TTC549 (cell line): ENCODE results near the gene CRISPLD2.

Experiments
- FAIRE-seq: peaks from 2 replicates; lab custom pipeline; 2012; peaks lifted over from hg19 to GRCh38; lab: Jason Lieb, UNC

Gene CRISPLD2

DNA sequence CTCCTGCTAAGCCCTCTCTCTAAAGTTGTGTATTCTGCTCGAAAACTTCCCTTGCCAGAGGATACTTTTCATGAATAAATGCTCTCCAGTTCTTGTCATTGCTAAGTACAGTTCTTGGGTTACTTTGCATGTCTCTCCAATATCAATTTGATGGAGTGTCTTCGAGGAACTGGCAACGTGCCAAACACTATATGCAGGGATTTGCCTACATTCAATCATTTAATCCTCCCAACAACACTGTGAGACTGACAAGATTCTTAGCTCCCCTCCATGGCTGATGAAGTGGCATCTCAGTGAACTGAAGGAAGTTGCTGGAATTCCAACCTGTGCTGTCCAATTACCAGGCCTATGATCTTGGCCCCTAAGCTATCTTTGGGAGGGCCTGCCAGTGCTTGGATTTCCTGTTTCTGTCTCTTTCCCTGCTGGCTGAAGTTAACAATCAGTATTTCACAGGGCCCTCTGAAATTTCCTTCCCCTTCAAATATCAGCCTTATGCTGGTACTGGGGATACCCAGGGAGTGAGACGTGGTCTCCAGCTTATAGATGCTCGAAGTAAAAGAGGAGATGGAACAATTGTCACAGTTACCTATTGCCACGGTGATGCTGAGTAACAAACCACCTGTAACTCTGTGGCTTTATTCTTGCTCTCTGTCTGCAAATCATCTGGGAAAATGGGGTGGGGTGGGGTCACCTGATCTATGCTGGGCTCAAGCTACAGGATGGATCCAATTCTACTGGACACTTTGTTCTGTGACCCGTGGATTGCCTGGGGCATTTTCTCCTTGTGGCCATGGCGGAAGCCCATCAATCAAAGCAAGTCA is 19.4 kb upstream of the CRISPLD2 start:
- FAIRE-seq = no peak

DNA sequence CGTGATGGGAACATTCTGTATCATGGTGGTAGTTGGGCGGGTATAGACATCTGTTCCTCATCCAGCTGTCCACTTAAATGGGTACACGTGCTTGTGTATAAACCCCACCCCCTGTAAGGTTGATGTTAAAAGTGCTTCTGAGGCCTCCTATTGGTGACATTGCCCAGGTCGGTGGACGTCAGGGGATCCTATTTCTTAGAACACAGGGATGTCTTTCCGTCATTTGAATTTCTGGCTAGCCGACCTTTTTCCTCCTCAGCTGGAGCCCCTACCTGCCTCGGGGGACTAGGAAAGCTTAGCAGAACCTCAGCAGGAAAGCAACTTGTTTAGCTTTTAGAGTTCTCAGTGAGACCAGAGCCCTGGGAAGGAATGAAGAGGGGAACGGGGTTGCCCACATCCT is 16.6 kb upstream of the CRISPLD2 start:
- no peak for FAIRE-seq

DNA sequence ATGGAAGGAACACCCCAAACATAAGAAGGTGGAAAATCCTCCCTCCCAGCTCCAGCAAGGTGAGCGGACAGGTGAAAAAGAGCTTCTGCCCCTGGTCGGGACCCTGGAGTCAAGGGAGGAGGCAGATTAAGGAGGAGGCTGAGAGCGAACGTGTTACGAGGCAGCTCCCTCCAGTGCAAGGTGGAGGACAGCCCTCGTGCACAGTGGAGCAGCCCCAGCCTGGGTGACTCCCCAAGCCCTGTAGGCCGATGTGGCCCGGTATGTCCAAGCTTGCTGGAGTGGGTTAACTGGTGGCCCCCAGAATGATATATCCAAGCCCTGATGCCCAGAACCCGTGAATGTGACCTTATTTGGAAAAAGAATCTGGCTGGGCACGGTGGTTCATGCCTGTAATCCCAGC is 15.5 kb upstream of the CRISPLD2 start:
- no peak for FAIRE-seq

DNA sequence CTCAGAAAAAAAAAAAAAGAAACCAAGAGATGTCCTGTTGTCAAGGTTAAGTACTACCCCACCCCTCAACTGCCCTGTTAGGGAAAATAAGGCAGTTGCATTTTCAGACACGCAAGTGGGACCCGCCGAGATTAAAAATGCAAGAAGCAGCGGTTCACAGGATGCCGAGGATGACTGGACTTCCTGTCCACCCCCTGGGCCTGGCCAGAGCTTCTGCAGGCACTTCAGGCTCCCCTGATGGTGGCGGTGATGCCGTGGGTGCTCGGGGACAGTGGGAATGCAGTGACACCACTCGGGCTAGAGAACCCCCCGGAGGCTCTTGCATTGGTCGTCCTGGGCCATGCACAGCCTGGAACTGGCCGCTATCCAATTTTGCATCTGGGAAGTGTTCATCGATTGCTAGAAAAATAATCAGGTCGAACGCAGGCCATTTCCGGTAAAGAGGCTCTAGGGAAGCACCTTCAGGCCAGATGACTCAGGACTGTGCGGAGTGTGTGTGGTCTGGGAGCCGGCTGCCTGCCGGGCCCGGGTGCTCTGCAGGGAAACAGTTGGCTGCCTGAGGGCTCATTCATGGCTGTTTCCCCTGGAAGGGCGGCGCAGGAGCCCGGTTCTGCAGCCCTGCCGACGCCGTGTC is 13.4 kb upstream of the CRISPLD2 start:
- no peak for FAIRE-seq

DNA sequence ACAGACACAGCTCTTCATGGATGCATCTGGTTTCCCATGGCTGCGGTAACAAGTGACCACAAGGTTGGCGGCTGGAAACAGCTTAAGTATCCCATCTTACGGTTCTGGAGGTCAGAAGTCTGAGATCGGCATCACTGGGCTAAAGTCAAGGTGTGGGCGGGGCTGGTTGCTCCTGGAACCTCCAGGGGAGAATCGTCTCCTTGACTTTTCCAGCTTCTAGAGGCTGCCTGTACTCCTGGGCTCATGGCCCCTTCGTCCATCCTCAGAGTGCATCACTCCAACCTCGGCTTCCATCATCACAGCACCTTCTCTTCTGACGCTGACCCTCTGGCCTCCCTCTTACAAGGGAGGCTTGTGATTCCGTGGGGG is 12.9 kb upstream of the CRISPLD2 start:
- FAIRE-seq = no peak

DNA sequence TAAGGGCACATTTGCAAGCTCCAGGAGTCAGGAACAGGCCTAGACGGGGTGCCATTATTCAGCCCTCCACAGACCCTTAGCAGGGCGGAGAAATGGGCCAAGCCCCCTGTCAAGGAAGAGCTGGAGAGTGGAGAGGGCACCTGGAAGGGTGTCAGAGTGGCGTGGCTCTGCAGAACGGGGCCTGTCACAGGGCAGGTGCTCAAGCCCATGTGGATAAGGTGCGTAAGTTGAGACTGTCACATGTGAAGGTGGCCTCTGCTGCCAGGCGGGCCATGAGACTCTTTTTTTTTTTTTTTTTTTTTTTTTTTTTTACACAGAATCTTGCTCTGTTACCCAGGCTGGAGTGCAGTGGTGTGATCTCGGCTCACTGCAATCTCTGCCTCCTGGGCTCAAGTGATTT is 12.0 kb upstream of the CRISPLD2 start:
- FAIRE-seq = no peak

DNA sequence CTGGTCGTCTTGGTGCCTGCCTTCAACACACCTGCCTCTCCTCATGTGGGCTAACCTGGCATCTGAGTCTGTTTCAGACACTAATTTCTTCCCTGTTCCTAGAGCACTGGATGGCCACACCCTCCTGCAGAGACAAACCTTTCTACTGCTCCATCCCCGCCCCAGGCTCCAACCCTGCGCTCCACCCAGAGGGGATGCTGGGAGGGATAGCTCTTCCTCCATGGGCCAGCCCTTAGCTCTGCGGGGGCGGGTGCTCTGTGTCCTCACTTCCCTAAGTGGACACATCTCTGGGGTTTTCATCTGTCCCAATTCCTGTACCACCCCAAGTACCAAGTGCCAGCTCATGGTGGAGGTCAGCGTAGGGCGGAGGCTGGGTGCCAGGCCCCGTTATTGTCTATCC is 11.0 kb upstream of the CRISPLD2 start:
- FAIRE-seq = no peak

DNA sequence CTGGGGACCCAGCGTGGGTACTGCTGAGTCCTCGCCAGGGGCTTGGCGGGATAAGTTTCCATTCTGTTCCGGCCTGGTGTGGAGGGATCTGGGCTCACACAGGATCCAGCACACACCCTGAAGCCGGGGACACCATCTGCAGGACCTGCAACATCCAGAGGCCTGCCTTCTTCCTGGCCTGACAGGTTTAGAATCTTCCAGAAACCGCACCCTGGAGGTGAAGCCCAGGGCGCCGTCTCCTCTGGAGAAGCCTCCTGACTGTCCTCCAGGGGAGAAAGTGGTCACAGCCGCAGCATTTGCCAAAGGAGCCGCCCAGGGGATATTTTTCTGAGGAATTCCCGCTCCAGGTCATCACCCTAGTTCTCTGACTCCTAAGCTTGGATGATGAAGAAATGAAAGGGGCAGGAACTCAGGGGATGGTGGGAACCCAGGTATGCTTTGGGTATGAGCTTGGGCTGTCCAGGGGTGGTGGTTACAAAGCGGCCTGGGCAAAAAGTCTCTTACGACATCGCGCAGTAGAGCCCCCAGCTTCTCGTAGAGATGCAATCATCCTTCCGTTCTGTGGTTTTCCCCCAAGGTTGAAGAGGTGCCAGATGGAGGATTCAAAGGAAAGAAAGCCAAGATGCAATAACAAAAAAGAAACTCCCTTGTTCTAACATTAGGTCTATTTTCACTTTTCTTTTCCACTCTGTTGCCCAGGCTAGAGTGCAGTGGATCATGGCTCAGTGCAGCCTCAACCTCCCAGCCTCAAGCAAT is 9.1 kb upstream of the CRISPLD2 start:
- no peak for FAIRE-seq

DNA sequence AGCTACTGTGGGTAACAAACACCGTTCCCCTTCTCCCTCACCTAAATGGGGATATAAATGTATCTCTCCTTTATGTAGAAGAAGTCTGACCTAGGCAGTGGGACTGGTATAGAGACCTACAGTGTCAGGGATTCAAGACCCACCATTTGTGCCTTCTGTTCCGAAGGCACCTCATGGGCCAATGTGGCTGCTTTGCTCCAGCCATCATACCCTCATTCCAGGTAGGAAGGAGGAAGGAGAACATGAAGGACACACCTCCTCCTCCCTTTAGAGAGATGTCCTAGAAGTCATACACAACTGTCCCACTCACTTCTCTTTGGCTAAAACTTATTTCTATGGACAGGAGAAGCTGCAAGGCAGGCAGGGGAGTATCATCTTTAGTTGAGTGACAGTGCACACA is 8.3 kb upstream of the CRISPLD2 start:
- no peak for FAIRE-seq

DNA sequence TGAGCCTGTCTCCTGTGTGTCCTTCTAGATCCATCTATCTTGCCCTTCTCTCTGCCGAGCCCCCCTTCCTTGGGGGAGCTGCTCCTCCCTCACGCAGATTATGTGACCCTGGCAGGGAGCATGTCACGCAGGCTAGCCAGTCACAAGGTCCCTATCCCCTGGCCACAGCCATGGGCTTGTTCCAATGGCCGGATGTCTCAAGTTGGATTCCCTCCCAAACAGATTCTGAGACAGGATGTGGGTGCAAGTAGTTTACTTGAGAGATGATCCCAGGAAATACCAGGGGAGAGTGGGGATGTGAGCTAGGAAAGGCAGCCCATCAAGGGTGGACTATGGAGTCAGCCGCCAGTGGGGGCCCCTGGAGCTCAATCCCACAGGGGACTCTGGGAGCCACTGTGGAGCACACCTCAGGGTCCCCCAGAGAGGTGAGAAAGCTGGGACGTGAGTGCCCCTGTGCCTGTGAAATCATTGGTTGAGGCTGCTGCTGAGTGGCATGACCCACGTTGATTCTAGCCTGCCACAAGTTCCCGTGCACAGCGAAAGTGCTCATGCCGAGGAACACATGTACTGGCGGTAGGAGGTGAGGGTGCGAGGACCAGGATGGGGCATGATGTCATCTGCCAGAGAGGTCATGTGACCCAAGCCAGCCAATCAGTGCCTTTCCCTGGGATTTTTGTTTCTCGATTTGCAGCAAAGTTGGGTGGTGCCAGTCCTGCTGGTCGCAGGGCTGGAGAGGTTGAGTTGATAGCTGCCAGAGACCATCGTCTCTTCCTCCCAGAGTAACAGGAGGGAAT is 6.4 kb upstream of the CRISPLD2 start:
- FAIRE-seq = no peak

DNA sequence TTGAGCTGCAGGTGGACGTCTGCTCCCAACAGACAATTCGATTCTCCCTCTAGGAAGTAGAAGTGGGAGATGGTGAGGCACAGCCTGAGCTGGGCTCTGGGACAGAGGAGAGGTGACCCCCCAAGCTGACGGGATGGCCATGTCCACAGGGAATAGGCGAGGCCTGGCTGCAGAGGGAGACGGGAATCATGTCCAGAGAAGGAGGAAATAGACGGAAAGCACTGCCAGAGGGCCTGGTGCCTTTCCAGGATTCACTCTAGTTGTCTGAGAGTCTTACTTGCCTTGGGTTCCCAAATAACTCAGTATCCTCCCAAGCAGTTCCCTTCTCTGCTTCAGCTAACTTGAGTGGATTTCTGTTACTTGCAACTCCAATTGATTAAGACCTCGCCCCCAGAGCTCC is 4.3 kb upstream of the CRISPLD2 start:
- FAIRE-seq = no peak

DNA sequence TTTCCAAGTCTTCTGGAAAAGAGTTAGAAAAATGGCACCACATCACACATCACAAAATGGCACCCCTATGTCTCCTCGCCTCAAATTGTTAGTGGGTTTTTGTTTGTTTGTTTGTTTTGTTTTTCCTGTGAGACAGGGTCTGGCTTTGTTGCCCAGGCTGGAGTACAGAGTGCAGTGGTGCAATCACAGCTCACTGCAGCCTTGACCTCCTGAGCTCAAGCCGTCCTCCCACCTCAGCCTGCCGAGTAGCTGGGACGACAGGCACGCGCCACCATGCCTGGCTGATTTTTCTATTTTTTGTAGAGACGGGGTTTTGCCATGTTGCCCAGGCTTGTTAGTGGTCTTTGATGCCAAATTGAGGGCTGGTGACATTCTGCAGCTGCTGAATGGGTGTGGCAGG is 3.8 kb upstream of the CRISPLD2 start:
- no peak for FAIRE-seq

DNA sequence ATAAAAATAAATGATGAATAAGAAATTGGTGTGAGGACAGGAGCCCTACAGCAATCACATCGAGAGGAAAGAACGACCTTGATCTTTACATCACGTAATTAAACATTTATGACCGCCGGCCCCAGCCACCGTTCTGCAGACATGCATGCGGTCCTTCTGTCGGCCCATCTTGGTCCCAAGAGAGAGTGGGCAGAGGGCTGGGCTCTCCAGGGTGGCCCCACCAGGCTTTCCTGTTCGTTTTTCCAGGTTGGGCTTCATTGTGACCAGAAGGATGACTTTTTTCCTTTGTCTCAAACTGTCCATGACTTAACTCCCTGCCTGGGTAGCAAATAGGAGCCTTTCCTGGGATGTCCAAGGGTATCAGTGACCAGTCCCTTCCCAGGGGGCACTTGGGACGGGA is 3.3 kb upstream of the CRISPLD2 start:
- FAIRE-seq = no peak

DNA sequence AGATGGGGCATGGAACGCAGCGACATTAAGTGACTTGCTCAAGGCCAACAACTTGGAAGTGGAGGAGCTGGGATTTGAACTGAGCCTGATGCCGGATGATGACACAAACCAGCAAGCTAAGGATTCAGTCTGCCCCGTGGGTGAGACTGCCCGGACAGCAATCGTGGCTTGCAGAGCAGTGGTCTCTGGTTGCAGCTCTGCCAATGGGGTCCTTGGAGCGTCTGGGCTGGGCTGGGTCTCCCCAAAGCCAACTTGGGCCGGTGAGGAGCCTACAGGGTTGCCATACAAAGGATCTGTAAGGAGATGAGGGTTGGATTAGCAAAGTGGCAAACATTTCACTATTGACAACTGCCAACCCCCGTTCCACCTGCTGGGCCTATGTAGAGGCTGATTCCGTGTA is 2.6 kb upstream of the CRISPLD2 start:
- no peak for FAIRE-seq

DNA sequence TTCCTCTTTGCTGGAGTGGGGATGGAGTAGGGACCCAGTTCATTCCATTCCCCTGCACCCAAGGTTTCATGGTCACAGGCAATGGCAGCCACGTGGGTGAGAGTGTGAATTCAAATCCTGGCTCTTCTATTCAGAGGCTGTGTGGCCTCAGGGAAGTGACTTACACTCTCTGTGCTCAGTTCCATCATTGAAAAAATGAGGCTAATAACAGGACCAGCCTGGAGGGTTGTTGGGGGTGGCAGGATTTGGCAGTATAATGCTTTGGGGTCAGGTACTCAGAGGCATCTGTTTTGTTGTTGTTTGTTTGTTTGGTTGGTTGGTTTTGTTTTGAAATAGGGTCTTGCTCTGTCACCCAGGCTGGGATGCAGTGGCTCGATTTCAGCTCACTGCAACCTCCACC is 2.2 kb upstream of the CRISPLD2 start:
- no peak for FAIRE-seq

DNA sequence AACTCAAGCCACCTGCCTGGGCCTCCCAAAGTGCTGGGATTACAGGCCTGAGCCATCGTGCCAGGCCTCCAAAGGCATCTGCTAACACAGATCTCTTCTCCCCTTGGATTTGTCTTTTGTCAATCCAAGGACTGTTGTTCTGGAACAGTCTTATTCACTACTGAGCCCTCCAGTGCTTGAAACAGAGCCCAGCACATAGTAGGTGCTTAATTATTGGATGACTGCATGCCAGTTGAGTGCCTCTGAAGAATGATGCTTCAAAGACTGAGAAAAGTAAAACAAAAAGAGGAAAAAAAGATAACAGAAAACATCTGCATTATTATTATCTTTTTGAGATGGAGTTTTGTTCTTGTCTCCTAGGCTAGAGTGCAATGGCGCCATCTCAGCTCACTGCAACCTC is 1.7 kb upstream of the CRISPLD2 start:
- no peak for FAIRE-seq

DNA sequence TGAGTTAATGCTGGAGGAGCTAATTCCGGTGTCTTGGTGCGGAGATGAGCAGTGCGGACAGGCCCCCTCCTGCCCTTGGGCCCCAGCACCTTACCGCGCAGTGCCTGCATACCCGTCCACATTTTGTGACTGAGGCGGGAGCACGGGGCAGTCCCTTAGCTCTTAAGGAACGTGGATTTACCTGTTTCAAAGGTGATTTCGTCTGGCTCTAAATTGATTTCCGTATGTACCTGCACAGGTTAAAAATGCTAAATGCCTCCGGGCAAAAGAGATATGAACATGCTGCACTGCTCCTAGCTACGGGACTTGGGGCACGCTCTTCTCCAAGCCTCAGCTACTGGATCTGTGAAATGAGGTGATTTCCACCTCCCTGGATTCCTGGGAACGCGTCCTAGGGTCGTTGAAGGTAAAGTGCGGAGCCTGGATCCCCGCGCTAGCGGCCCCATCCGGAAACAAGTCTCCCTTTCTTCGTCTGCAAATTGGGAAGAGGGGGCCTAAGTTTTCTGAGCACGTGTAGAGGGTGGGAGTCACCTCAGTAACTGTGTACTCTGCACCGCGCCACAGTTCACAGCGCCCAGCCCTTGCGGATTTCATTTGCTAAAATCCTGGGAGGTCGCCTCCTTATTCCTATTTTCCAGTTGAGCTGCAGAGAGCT is 669 bp upstream of the CRISPLD2 start:
- no peak for FAIRE-seq

DNA sequence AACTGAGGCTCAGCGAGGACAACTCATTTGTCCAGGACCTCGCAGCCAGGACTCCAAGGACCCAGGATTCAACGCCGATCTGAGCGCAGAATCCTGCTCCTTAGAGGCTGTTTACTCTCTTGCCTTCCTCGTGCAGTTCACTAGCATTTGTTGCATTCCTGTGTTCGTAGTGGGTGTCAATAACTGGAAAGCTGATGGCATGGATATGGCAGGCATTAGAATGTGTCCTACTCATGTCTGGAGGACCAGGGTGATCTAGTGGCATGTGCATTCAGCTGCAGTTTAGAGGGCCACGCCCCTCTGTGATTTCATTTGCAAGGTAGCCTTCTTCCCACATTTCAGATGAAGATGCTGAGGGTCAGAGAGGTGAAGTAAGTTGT is 510 bp downstream of the CRISPLD2 start:
- FAIRE-seq = no peak

DNA sequence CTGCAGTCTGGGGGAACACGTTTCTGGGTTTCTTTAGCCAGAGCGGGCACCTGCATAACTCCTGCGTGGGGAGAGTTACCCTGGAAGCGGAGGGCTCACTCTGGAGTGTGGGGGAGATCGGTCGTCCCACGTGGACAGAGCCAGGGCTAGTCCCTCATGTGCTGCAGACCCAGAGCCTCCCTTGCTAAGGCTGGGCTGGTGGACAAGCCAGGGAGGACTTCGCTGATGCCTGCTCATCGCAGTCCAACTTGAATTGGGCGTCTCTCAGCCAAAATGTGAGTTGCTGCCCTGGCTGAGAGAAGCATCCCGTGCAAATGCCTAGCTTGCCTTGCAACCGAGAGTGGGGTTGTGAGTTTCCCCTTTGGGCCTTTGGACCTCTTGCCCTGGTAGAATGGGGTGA is 986 bp downstream of the CRISPLD2 start:
- FAIRE-seq = no peak

DNA sequence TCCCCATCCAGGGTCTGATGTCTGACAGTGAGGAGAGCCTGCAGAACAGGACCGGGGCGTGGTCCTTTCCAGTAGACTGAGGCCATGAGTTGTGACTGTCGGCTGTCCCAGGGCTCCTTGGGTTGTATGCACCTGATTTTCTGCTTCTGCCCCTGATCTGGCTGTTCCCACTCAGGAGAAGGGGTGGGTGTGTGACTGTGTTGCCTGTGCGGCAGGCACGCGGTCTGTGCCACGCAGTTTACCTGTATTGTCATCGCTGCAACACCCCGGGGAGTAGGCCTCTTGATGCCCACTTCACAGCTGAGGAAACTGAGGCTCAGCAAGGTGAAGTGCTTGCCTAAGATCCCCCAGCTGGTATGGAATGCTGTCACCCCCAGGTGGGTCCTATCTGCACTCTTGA is 1.4 kb downstream of the CRISPLD2 start:
- no peak for FAIRE-seq

DNA sequence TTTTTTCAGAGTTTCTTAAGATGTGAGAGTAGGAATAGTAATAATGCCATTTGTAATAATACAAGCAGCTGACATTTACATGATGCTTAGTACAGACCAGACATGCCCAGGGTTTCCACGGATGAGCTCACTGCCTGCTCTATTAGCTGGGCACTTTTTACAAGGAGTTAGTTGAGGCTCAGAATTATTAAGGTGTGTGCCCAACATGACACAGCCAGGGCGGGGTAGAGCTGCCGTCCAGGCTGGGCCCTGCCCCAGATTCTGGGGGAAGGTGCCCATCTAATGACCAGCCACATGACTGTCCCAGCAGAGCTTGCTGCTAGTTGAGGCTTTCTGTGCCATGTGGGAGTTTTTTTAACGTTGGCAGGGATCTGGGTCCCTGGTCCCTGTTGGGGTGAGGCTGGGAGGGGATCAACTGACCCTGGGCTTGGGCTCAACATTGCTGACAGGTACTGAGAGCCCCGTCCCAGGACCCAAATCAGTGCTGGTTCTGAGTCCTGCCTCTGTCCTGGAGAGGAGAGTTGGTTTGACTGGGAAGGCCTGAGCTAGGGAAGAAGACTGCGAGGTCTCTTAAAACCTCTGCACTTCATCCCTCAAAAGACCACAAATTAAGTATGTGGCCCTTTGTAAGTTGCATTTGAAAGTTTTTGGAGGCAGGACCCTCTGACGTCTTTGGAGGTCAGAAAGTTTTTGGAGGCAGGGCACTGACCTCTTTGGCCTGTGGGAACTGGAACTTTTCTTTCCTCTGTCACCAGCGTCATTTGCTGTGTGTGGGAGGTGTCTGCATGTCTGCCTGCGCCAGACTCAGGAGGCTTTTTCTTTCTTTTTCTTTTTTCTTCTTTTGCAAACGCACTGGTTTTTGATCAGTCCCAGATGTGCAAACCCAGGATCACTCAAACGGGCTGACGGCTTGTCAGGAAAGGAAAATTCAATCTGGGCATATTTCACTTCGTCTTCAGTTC is 2.2 kb downstream of the CRISPLD2 start:
- no peak for FAIRE-seq
